ENCODE data around the gene ISG20L2.

The ISG20L2 gene

GRCh38 chr1:156684227-156684782 is 44.3 kb downstream of the ISG20L2 start:
- DNase-seq: peak; percentile 51

GRCh38 chr1:156682166-156682890 is 46.2 kb downstream of the ISG20L2 start:
- no peak for DNase-seq

GRCh38 chr1:156681196-156681960 is 47.2 kb downstream of the ISG20L2 start:
- DNase-seq: no peak

GRCh38 chr1:156680056-156680455 is 48.5 kb downstream of the ISG20L2 start:
- no peak for DNase-seq

GRCh38 chr1:156677616-156678596 is 50.7 kb downstream of the ISG20L2 start:
- DNase-seq: no peak

GRCh38 chr1:156676820-156677615 is 51.5 kb downstream of the ISG20L2 start, which contains the start of gene NES:
Gene NES, minus strand, starts transcription at chr1:156677407. Its CDS starts 143 bp downstream, at chr1:156677264.
- DNase-seq: no peak

GRCh38 chr1:156676114-156676819 is 52.3 kb downstream of the ISG20L2 start:
- DNase-seq: no peak

GRCh38 chr1:156675210-156676113 is 53.1 kb downstream of the ISG20L2 start:
- no peak for DNase-seq

- DNase-seq: no peak
Observed at GRCh38 chr1:156673387-156674121, 55.0 kb downstream of the ISG20L2 start.

Data from stimulated activated CD4-positive, alpha-beta T cell treated with anti-CD3 and anti-CD28 coated beads, Interleukin-1b, Interleukin-23, amount 100 ng/mL, for 48 hours (primary cell).